AG10803 (cell line): ENCODE measurements around the gene FARP1.
"Not testable (repeated sequence)": the region's sequence is repeated elsewhere in the genome, so short reads cannot be mapped to it uniquely, and the experiment has no call there.

Experiments
- DNase-seq: peaks from one replicate; pipeline ENCODE4 v3.0.0; 2010; ENCODE audit warnings: low read depth
- H3K4me3 ChIP-seq: 2 replicates; pipeline ENCODE4 v1.5.1; 2011; ENCODE audit warnings: mild to moderate bottlenecking, low read length, control low read depth
- CTCF ChIP-seq: conservative IDR thresholded peaks from 2 replicates; pipeline ENCODE4 v1.5.1; 2011; ENCODE audit warnings: mild to moderate bottlenecking, low read length, control low read depth, inconsistent platforms

Gene FARP1

GRCh38 chr13:98225036-98225940, 82.4 kb downstream of the FARP1 start:
- no peak overlapping the region for H3K4me3 ChIP-seq
- DNase-seq = no peak
- no peak for TF ChIP-seq CTCF

- no peak overlapping the region for H3K4me3 ChIP-seq
- no peak for DNase-seq
- TF ChIP-seq CTCF = no peak
Observed at GRCh38 chr13:98226496-98226895, 83.6 kb downstream of the FARP1 start.

GRCh38 chr13:98228661-98229341, 85.9 kb downstream of the FARP1 start:
- no peak for TF ChIP-seq CTCF
- no peak overlapping the region for H3K4me3 ChIP-seq
- DNase-seq = peak; percentile 93

- not testable (repeated sequence) for H3K4me3 ChIP-seq, DNase-seq
Observed at GRCh38 chr13:98230762-98231161, 87.9 kb downstream of the FARP1 start.

- no peak for TF ChIP-seq CTCF
- DNase-seq = peak; percentile 61
- H3K4me3 ChIP-seq = no peak overlapping the region
Observed at GRCh38 chr13:98232456-98232855, 89.6 kb downstream of the FARP1 start.

- no peak for TF ChIP-seq CTCF
Observed at GRCh38 chr13:98233127-98233526, 90.2 kb downstream of the FARP1 start.

GRCh38 chr13:98234348-98234747, 91.5 kb downstream of the FARP1 start:
- no peak for DNase-seq
- TF ChIP-seq CTCF = no peak
- no peak overlapping the region for H3K4me3 ChIP-seq

More at GRCh38 chr13:98233127-98233526, 90.2 kb downstream of the FARP1 start:
- H3K4me3 ChIP-seq = no peak overlapping the region
- no peak for DNase-seq
